Fibroblast of lung (primary cell): ENCODE results near the gene LYSMD3.

ENCODE experiments used
- EZH2 ChIP-seq: IDR thresholded peaks from 2 replicates; pipeline ENCODE4 v1.5.1; 2012; ENCODE audit warnings: low read length, control low read depth, mild to moderate bottlenecking; ENCODE audit errors: missing control alignments
- TF ChIP-seq, protein P1 (sequence below), 2 donors: IDR thresholded peaks in 1 of 2; conservative IDR thresholded peaks in 1 of 2; 1 replicate in 1 of 2; 2 replicates in 1 of 2; pipeline ENCODE4 v1.5.1; 2011 to 2012; ENCODE audit warnings: low read length in 2 of 2, control low read depth in 1 of 2, inconsistent platforms in 1 of 2, low read depth in 1 of 2, mild to moderate bottlenecking in 1 of 2

DNA sequence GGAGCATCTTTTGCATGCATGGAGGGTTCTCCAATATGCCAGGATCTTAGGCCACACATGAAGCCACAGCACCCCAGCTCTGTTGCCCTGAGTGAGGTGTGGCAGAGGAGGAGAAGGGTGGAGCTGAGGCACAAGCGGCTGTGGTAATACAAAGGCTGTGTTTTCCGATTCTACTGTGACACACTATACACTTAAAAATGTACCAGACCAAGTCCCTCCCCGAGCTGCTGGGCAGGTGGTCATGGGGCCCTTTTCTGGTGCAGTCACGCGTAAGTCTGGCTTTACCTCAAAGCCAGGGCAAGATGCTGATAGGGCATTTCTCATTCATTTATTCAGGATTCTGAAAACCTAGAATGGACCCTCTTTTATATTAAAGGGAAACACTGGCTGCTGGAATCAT, 33.0 kb upstream of the LYSMD3 start:
- TF ChIP-seq, protein P1, sequence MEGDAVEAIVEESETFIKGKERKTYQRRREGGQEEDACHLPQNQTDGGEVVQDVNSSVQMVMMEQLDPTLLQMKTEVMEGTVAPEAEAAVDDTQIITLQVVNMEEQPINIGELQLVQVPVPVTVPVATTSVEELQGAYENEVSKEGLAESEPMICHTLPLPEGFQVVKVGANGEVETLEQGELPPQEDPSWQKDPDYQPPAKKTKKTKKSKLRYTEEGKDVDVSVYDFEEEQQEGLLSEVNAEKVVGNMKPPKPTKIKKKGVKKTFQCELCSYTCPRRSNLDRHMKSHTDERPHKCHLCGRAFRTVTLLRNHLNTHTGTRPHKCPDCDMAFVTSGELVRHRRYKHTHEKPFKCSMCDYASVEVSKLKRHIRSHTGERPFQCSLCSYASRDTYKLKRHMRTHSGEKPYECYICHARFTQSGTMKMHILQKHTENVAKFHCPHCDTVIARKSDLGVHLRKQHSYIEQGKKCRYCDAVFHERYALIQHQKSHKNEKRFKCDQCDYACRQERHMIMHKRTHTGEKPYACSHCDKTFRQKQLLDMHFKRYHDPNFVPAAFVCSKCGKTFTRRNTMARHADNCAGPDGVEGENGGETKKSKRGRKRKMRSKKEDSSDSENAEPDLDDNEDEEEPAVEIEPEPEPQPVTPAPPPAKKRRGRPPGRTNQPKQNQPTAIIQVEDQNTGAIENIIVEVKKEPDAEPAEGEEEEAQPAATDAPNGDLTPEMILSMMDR (conservative IDR thresholded peaks at IDR 0.05 in 1 of 2, IDR thresholded peaks at IDR 0.05 in 1 of 2; ENCODE audit: low read depth in 1 of 2, low read length in 2 of 2) = no peak
- no peak for TF ChIP-seq EZH2
